Stimulated activated CD8-positive, alpha-beta memory T cell treated with anti-CD3 and anti-CD28 coated beads, Interleukin-7, amount 100 ng/mL, for 48 hours (primary cell): ENCODE data around the gene PFN2.
"Not testable (repeated sequence)": the region's sequence is repeated elsewhere in the genome, so short reads cannot be mapped to it uniquely, and the experiment has no call there.

Experiments
- DNase-seq, 2 donors: peaks; one replicate each; pipeline ENCODE4 v3.0.0-alpha.2; 2020; ENCODE audit warnings: low read depth in 1 of 2; ENCODE audit errors: extremely low read depth in 1 of 2

PFN2 gene

GRCh38 chr3:149970716-149971402 is at the start of gene PFN2:
Gene PFN2 (minus strand): TSS chr3:149970895. CDS start chr3:149970856, 39 bp downstream.
- peak; percentile 6 for DNase-seq

DNA sequence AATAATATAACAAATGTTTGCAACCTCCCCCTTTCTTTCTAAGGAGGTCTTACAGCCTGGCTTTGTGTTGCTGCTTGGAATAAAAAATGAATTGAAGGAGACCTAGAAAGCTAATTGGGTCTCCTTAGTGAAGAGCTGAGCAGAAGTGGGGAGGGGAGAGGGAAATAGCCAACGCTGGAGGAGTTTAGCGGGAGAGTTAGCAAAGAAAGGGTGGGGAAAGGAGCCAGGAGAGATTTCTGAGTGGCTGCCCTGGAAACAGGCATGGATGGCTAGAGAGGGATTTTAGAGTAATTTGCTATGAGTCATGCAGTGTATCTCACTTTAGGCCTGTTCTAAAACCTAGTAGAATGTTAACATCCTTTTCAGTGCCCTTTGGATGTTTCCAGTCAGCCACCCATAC is 45.2 kb upstream of the PFN2 start:
- DNase-seq, result no peak

DNA sequence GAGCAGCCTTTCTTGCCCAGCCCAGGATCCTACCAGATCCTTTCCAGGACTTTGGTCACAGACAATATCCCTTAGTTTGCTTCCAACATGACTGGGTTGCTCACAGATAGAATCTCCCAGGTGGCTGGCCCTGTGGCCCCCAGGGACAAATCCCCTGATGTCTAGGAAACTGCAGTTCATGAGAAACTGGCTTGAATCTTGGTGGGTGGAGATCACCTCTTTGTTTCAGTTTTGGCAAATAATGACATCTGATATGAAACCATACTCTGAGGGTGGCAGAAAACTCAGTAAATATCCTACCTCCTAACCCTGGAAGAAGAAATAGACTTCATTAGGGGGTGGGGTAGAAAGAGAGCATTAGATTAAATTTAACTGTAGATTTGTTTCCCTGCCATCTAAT is 44.1 kb upstream of the PFN2 start:
- DNase-seq, result no peak

DNA sequence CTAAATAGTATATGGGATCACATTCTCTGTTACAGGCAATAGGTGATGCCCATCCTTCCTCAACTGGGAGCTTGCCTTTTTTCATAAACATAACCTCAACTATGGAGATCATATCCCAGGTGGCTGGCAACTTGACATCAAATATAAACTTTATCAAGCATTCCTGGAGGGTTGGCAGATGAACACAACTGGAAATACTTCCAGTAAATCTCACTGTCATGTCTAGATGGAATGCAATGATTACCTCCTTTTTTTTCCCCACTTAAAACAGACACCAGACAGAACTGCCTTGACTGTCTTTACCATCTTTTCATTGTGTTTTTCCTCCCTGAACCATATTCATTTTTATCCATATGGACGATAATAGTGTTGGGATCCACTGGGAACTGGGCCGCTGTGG is 43.1 kb upstream of the PFN2 start:
- no peak for DNase-seq

DNA sequence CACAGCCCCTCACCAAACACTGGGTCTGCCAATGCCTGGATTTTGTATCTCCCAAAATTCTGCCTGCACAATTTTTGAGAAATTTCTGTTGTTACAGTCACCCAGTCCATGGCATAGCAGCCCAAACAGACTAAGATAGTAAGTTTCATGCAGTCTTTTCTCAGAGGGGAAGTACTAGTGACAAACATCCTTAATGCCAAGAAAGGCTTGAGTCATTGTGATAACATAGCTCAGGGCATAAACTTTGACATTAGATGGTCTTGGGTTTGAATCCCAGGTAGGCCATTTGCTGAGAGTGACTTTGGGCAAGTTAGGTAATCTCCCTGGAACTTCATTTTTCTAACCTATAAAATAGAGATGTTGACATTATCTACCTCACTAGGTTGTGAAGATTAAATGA is 36.1 kb upstream of the PFN2 start:
- DNase-seq, result no peak

- DNase-seq, result no peak
These were observed 34.8 kb upstream of the PFN2 start for GRCh38 chr3:150005243-150006112.

- no peak for DNase-seq
These were observed 29.9 kb upstream of the PFN2 start for GRCh38 chr3:150000641-150001040.

DNA sequence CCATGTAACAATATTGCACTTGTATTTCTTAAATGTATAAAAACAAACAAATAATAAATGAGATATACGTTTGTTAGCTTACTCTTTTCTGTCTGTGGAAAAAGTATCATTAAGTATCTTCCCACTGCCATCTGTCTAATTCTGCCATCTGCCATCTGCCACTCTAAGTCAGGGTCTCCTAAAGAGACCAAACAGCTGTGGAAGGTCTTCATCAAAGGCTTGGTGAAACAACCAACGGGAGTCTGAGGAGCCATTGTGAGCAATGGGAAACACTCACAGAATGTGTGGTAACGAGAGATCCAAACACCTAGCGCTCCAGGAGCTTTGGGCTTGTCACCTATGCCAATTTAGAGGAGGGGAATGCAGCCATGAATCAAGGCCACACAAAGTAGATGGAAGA is 28.7 kb upstream of the PFN2 start:
- no peak for DNase-seq

GRCh38 chr3:149998946-149999345 is 28.3 kb upstream of the PFN2 start:
- no peak for DNase-seq

GRCh38 chr3:149992416-149993058 is 21.8 kb upstream of the PFN2 start:
- no peak for DNase-seq

- DNase-seq, result no peak
These were observed 19.8 kb upstream of the PFN2 start for GRCh38 chr3:149990423-149990948.

DNA sequence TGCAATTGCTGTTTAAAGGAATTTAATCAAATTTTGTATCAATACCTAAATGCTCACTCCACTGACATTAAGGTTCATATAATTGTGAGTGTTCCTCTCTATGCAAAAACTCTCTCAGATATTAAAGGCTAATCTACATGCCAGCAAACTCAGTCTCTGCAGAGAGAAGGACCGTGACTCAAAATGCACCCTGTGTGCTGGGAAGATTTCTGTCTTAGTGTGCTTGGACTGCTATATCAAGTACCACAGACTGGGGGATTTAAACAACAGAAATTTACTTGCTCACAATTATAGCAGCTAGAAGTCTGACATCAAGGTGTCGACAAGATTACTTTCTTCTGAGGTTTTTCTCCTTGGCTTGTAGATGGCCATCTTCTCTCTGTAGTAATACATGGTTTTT is 18.6 kb upstream of the PFN2 start:
- DNase-seq, result no peak

GRCh38 chr3:149983628-149984027 is 12.9 kb upstream of the PFN2 start:
- DNase-seq, result no peak

GRCh38 chr3:149983053-149983452 is 12.4 kb upstream of the PFN2 start:
- not testable (repeated sequence) for DNase-seq

- not testable (repeated sequence) for DNase-seq
These were observed 11.3 kb upstream of the PFN2 start for GRCh38 chr3:149981979-149982378.

GRCh38 chr3:149977386-149977785 is 6.7 kb upstream of the PFN2 start:
- DNase-seq, result no peak

DNA sequence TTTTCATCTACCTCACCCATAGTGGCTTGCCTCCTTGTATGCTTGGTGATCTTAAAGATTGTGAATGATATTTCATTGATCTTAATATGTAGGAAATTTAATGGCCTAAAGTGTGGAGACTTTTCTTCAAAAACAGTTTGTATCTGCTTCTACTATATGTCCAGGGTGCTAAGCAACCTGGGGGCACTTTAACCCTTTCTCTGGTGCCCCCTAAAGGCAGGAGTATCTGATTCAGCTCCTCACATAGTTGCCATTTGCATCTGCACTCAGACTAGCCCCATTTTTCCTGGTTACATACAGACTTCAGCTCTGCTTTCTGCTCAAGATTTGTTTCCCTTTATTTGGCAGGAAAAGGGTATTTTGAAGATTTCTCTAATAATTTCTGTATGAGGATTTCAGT is 5.2 kb upstream of the PFN2 start:
- DNase-seq, result no peak

- DNase-seq, result peak; percentile 1 to 11
These were observed 844 bp upstream of the PFN2 start for GRCh38 chr3:149971403-149972075.

- peak; percentile 35 to 47 for DNase-seq
These were observed 567 bp downstream of the PFN2 start for GRCh38 chr3:149969940-149970715.
